H9 (cell line): ENCODE data around the gene ADGRD1. TPM values are rescaled to one million over a fixed set of nuclear protein-coding genes. Genes with fewer than 3 reads are reported as not detected.

Source experiments
- DNase-seq: peaks from one replicate; pipeline ENCODE4 v3.0.0-alpha.2; 2017
- H2AFZ ChIP-seq: one replicate; pipeline ENCODE4 v1.6.1; 2013; ENCODE audit warnings: mild to moderate bottlenecking, low read length, control low read depth, moderate library complexity
- H2AK5ac ChIP-seq: 2 replicates; pipeline ENCODE4 v1.6.1; 2013; ENCODE audit warnings: low read length, control low read depth, mixed read lengths; ENCODE audit not compliant: insufficient read length
- H2BK120ac ChIP-seq: one replicate; pipeline ENCODE4 v1.6.1; 2013; ENCODE audit warnings: low read depth, mild to moderate bottlenecking, low read length, control low read depth, inconsistent platforms; ENCODE audit not compliant: poor library complexity, severe bottlenecking
- H2BK12ac ChIP-seq: 2 replicates; pipeline ENCODE4 v1.6.1; 2013; ENCODE audit warnings: low read length, control low read depth, mixed read lengths, low read depth; ENCODE audit not compliant: insufficient read length
- H2BK15ac ChIP-seq: 2 replicates; pipeline ENCODE4 v1.6.1; 2013; ENCODE audit warnings: low read depth, low read length, control low read depth
- H2BK20ac ChIP-seq: one replicate; pipeline ENCODE4 v1.6.1; 2013; ENCODE audit warnings: low read depth, mild to moderate bottlenecking, low read length, control low read depth, inconsistent platforms; ENCODE audit not compliant: poor library complexity, severe bottlenecking
- H2BK5ac ChIP-seq: 2 replicates; pipeline ENCODE4 v1.6.1; 2013; ENCODE audit warnings: low read length, control low read depth, mixed read lengths; ENCODE audit not compliant: insufficient read length
- H3K14ac ChIP-seq: 2 replicates; pipeline ENCODE4 v1.6.1; 2013; ENCODE audit warnings: low read length, control low read depth; ENCODE audit not compliant: insufficient read depth
- H3K18ac ChIP-seq: 2 replicates; pipeline ENCODE4 v1.6.1; 2013; ENCODE audit warnings: low read depth, mild to moderate bottlenecking, mixed read lengths, low read length, control low read depth; ENCODE audit not compliant: insufficient read length
- H3K23ac ChIP-seq: 2 replicates; pipeline ENCODE4 v1.6.1; 2013; ENCODE audit warnings: low read length, control low read depth, mixed read lengths, low read depth; ENCODE audit not compliant: insufficient read length
- H3K23me2 ChIP-seq: 2 replicates; pipeline ENCODE4 v1.6.1; 2013; ENCODE audit warnings: low read depth, mild to moderate bottlenecking, mixed read lengths, low read length, control low read depth; ENCODE audit not compliant: insufficient read length, poor library complexity, severe bottlenecking
- H3K27ac ChIP-seq: 2 replicates; pipeline ENCODE4 v1.5.1; 2013; ENCODE audit warnings: low read length, control low read depth, mixed read lengths, low read depth; ENCODE audit not compliant: insufficient read length
- H3K27me3 ChIP-seq: 2 replicates; pipeline ENCODE4 v1.6.1; 2013; ENCODE audit warnings: low read length, control low read depth, inconsistent platforms; ENCODE audit not compliant: insufficient read depth
- H3K4ac ChIP-seq: 2 replicates; pipeline ENCODE4 v1.6.1; 2013; ENCODE audit warnings: low read depth, mild to moderate bottlenecking, control low read depth, inconsistent platforms, low read length, moderate library complexity
- H3K4me1 ChIP-seq: 2 replicates; pipeline ENCODE4 v1.6.1; 2013; ENCODE audit warnings: low read length, control low read depth, inconsistent platforms; ENCODE audit not compliant: insufficient read depth
- H3K4me2 ChIP-seq: 2 replicates; pipeline ENCODE4 v1.6.1; 2013; ENCODE audit warnings: low read length, control low read depth, mixed read lengths; ENCODE audit not compliant: insufficient read length, insufficient read depth
- H3K56ac ChIP-seq: 2 replicates; pipeline ENCODE4 v1.6.1; 2013; ENCODE audit warnings: low read depth, mild to moderate bottlenecking, mixed read lengths, low read length, control low read depth; ENCODE audit not compliant: insufficient read length
- H3K79me1 ChIP-seq: 2 replicates; pipeline ENCODE4 v1.6.1; 2013; ENCODE audit warnings: low read depth, mild to moderate bottlenecking, moderate library complexity, low read length, control low read depth, inconsistent platforms; ENCODE audit not compliant: insufficient read depth, poor library complexity, severe bottlenecking
- H3K79me2 ChIP-seq: 2 replicates; pipeline ENCODE4 v1.6.1; 2013; ENCODE audit warnings: low read length, control low read depth, inconsistent platforms; ENCODE audit not compliant: insufficient read depth
- H3K9ac ChIP-seq: 2 replicates; pipeline ENCODE4 v1.6.1; 2013; ENCODE audit warnings: low read length, control low read depth, mixed read lengths; ENCODE audit not compliant: insufficient read length; ENCODE audit errors: extremely low read depth
- H3K9me3 ChIP-seq: one replicate; pipeline ENCODE4 v1.6.1; 2013; ENCODE audit warnings: low read depth, low read length, inconsistent platforms; ENCODE audit not compliant: control insufficient read depth
- H3T11ph ChIP-seq: one replicate; pipeline ENCODE4 v1.6.1; 2013; ENCODE audit warnings: mild to moderate bottlenecking, low read length, control low read depth, inconsistent platforms
- H4K20me1 ChIP-seq: one replicate; pipeline ENCODE4 v1.6.1; 2013; ENCODE audit not compliant: control insufficient read depth, insufficient read length, insufficient read depth
- H4K5ac ChIP-seq: 2 replicates; pipeline ENCODE4 v1.6.1; 2013; ENCODE audit warnings: low read depth, mild to moderate bottlenecking, mixed read lengths, low read length, control low read depth; ENCODE audit not compliant: insufficient read length
- H4K8ac ChIP-seq: replicated peaks from 2 replicates; pipeline ENCODE4 v1.6.1; 2013; ENCODE audit warnings: low read length, control low read depth, mixed read lengths, low read depth; ENCODE audit not compliant: insufficient read length
- H4K91ac ChIP-seq: 2 replicates; pipeline ENCODE4 v1.6.1; 2013; ENCODE audit warnings: low read depth, mild to moderate bottlenecking, moderate library complexity, mixed read lengths, low read length, control low read depth; ENCODE audit not compliant: insufficient read length
- H3K27ac Mint-ChIP-seq, 3 experiments: 2 replicates in 2 of 3; 3 replicates in 1 of 3; pipeline ENCODE4 v1.8.0; 2020 to 2021; ENCODE audit warnings: mixed read lengths in 3 of 3, mild to moderate bottlenecking in 1 of 3, moderate library complexity in 1 of 3
- H3K27me3 Mint-ChIP-seq: 2 replicates; pipeline ENCODE4 v1.8.0; 2021; ENCODE audit warnings: low read depth, mild to moderate bottlenecking, moderate library complexity, mixed read lengths
- H3K36me3 Mint-ChIP-seq, 3 experiments: 2 replicates in 2 of 3; 3 replicates in 1 of 3; pipeline ENCODE4 v1.8.0; 2020 to 2021; ENCODE audit warnings: low read depth in 3 of 3, mixed read lengths in 3 of 3; ENCODE audit not compliant: insufficient read depth in 1 of 3
- H3K4me1 Mint-ChIP-seq, 2 experiments: 2 replicates each; pipeline ENCODE4 v1.8.0; 2020; ENCODE audit warnings: mixed read lengths in 2 of 2
- H3K4me3 Mint-ChIP-seq, 2 experiments: 2 replicates in 1 of 2; 3 replicates in 1 of 2; pipeline ENCODE4 v1.8.0; 2020 to 2021; ENCODE audit warnings: mild to moderate bottlenecking in 2 of 2, mixed read lengths in 2 of 2, moderate library complexity in 1 of 2
- H3K9me3 Mint-ChIP-seq, 2 experiments: 2 replicates in 1 of 2; 3 replicates in 1 of 2; pipeline ENCODE4 v1.8.0; 2020; ENCODE audit warnings: mild to moderate bottlenecking in 2 of 2, mixed read lengths in 2 of 2, moderate library complexity in 1 of 2
- CTCF ChIP-seq: fragments of 200-600 bp; sonication (generic); conservative IDR thresholded peaks from 3 replicates; pipeline ENCODE4 v1.8.0; 2021; ENCODE audit warnings: antibody characterized with exemption, mild to moderate bottlenecking
- WGBS: extraction: QIAGEN DNeasy Blood & Tissue Kit; methylation state at CpG from one replicate; pipeline ENCODE4 v1.1.7; 2013; ENCODE audit warnings: missing lambda C conversion rate, low lambda C conversion rate, mixed read lengths; ENCODE audit not compliant: insufficient read length; ENCODE audit errors: extremely low coverage; 5-methylcytosine and 5-hydroxymethylcytosine counted together
- total RNA-seq: library from RNA; stranded (reverse); gene quantifications from 2 replicates; pipeline ENCODE4 v1.2.1, GENCODE V29; 2021

ADGRD1 gene
- total RNA-seq, 1 experiment from 2014 or later: 0.52 TPM

GRCh38 chr12:131124487-131125280 lies 171.0 kb downstream of the ADGRD1 start:
- no peaks in the 10 kb centered on the region for H3K4me1 Mint-ChIP-seq
- H3K36me3 Mint-ChIP-seq: peaks cover 0 to 1% (median 0%) of the 10 kb centered on the region in 3 experiments; a peak in 1 of 7 replicates
- no peak overlapping the region for H2BK12ac ChIP-seq
- H3K56ac ChIP-seq: no peak overlapping the region
- H3K9me3 Mint-ChIP-seq: peaks cover 0 to 2% of the 10 kb centered on the region in 2 experiments; a peak in 1 of 5 replicates
- H3K79me2 ChIP-seq: no peaks in the 10 kb centered on the region
- no peak overlapping the region for H2BK15ac ChIP-seq
- H3K27ac ChIP-seq: no peak overlapping the region
- no peaks in the 10 kb centered on the region for H3K9me3 ChIP-seq
- no peaks in the 10 kb centered on the region for H3K79me1 ChIP-seq
- H2AK5ac ChIP-seq: no peak overlapping the region
- H2BK20ac ChIP-seq: no peak overlapping the region
- no peaks in the 10 kb centered on the region for H4K20me1 ChIP-seq
- no peak overlapping the region for H3K23ac ChIP-seq
- no peaks in the 10 kb centered on the region for H3K4me1 ChIP-seq
- DNase-seq: no peak
- no peak overlapping the region for H3K4me2 ChIP-seq
- H3T11ph ChIP-seq: no peak overlapping the region
- no peak overlapping the region for H3K4ac ChIP-seq
- no peak overlapping the region for H3K14ac ChIP-seq
- H3K23me2 ChIP-seq: no peaks in the 10 kb centered on the region
- H4K5ac ChIP-seq: no peak overlapping the region
- no peaks in the 10 kb centered on the region for H3K27me3 ChIP-seq
- H3K18ac ChIP-seq: no peak overlapping the region
- H3K4me3 Mint-ChIP-seq: no peak overlapping the region
- no peak overlapping the region for H2BK5ac ChIP-seq
- H4K8ac ChIP-seq: no peak overlapping the region
- no peak for TF ChIP-seq CTCF
- H3K27ac Mint-ChIP-seq: no peak overlapping the region
- no CpG with 5 or more reads among the region's 19 CpGs for WGBS
- no peak overlapping the region for H3K9ac ChIP-seq
- no peak overlapping the region for H2AFZ ChIP-seq
- no peak overlapping the region for H4K91ac ChIP-seq
- no peak overlapping the region for H2BK120ac ChIP-seq
- H3K27me3 Mint-ChIP-seq: peaks cover 5% of the 10 kb centered on the region
